Tibial artery (tissue), 4 donors: Measurements from ENCODE around the gene ADGRV1.
"Not testable (repeated sequence)": the region's sequence is repeated elsewhere in the genome, so short reads cannot be mapped to it uniquely, and the experiment has no call there.

Experiments
- DNase-seq, 2 donors: peaks; one replicate each; pipeline ENCODE4 v3.0.0-alpha.2; 2019
- H3K27ac ChIP-seq, 2 donors: fragments of 200-600 bp; sonication (generic) in 1 of 2; 1 replicate in 1 of 2; 2 replicates in 1 of 2; pipeline ENCODE4 v1.5.1; 2018 to 2019; ENCODE audit warnings: mild to moderate bottlenecking in 1 of 2
- H3K27me3 ChIP-seq, 2 donors: fragments of 200-600 bp; sonication (generic) in 1 of 2; one replicate each; pipeline versions ENCODE4 v1.5.1 to v1.6.0; 2016 to 2019
- H3K36me3 ChIP-seq, 3 donors: fragments of 200-600 bp; sonication (generic) in 2 of 3; one replicate each; pipeline ENCODE4 v1.5.1; 2016 to 2019; ENCODE audit warnings: mild to moderate bottlenecking in 2 of 3
- H3K4me1 ChIP-seq, 4 donors: fragments of 200-600 bp; sonication (generic) in 2 of 4; 1 replicate in 3 of 4; 2 replicates in 1 of 4; pipeline ENCODE4 v1.5.1; 2016 to 2019
- H3K4me3 ChIP-seq, 2 donors: fragments of 200-600 bp; sonication (generic) in 1 of 2; 1 replicate in 1 of 2; 2 replicates in 1 of 2; pipeline ENCODE4 v1.5.1; 2018 to 2019; ENCODE audit warnings: mild to moderate bottlenecking in 2 of 2
- H3K9me3 ChIP-seq, 3 donors: fragments of 200-600 bp; sonication (generic) in 1 of 3; one replicate each; pipeline ENCODE4 v1.5.1; 2016 to 2019
- intact Hi-C: fragments of 100-400 bp; cut with DNase I; formaldehyde crosslinking; loops from one replicate; pipeline ENCODE4 v1.15.0; 2023; ENCODE audit warnings: low total_unique reads
- TF ChIP-seq, protein P1 (sequence below), 2 experiments: fragments of 200-600 bp in 1 of 2; fragments of 450-650 bp in 1 of 2; IDR thresholded peaks; one replicate each; pipeline ENCODE4 v1.5.1; 2017 to 2019; ENCODE audit warnings: antibody characterized with exemption in 2 of 2, mild to moderate bottlenecking in 1 of 2, moderate library complexity in 1 of 2

Gene ADGRV1

DNA sequence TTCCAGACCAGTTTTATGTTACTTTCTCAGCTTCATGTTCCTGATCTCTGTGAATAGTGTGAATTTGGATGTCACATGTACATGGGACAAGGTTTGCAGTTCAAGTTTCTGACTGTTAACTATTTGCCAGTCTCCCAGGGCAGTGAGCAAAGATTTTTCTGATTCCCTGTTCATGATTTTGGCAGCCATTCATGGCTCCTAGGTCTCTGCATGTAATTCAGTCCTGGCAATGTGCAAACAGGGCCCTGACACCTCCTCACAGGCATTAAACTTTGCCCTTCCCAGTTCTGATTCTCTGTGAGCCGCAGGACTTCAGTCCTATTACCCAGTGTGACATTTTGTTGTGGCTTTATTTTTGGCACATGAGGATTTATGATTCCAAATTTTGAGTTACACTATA is 474.8 kb downstream of the ADGRV1 start:
- H3K36me3 ChIP-seq, result no peaks in the 10 kb centered on the region
- intact Hi-C loops, result no loop called here
- H3K27ac ChIP-seq, result no peak overlapping the region
- no peak overlapping the region for H3K4me3 ChIP-seq
- no peaks in the 10 kb centered on the region for H3K9me3 ChIP-seq
- no peaks in the 10 kb centered on the region for H3K27me3 ChIP-seq
- peaks cover 0 to 4% (median 0%) of the 10 kb centered on the region in 4 donors for H3K4me1 ChIP-seq
- TF ChIP-seq, protein P1, sequence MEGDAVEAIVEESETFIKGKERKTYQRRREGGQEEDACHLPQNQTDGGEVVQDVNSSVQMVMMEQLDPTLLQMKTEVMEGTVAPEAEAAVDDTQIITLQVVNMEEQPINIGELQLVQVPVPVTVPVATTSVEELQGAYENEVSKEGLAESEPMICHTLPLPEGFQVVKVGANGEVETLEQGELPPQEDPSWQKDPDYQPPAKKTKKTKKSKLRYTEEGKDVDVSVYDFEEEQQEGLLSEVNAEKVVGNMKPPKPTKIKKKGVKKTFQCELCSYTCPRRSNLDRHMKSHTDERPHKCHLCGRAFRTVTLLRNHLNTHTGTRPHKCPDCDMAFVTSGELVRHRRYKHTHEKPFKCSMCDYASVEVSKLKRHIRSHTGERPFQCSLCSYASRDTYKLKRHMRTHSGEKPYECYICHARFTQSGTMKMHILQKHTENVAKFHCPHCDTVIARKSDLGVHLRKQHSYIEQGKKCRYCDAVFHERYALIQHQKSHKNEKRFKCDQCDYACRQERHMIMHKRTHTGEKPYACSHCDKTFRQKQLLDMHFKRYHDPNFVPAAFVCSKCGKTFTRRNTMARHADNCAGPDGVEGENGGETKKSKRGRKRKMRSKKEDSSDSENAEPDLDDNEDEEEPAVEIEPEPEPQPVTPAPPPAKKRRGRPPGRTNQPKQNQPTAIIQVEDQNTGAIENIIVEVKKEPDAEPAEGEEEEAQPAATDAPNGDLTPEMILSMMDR (IDR thresholded peaks at IDR 0.05), result no peak
- DNase-seq, result no peak

DNA sequence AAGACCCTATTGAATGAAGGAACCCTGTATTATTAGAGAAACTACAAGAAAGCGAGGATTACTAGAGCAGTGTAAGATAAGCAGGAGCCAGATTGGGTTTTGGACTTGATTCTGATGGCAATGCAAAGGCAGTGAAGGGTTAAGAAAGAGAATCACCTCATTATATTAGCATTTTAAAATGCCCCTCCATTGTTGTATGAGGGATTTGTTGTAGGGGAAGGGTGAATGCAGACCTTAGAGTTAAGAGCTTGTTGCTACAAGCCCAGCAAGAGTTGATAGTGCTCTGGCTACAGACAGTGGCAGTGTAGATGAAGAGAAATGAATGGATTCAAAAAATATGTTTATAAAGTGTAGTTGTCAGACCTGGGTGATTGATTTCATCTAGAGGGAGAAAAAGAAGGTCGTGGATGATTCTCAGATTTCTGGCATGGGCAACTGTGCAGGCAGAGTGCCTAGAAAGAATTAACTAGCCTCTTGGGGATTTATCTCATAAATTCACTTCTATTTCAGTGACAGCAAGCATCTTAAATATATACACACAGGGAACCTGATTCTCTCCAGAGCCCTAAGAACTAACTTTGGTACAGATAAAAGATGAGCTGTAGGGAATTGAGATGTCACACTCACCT is 479.7 kb downstream of the ADGRV1 start:
- TF ChIP-seq, protein P1 (IDR thresholded peaks at IDR 0.05), result no peak
- no peak overlapping the region for H3K4me3 ChIP-seq
- H3K4me1 ChIP-seq, result peaks cover 0 to 11% (median 0%) of the 10 kb centered on the region in 4 donors
- no peaks in the 10 kb centered on the region for H3K36me3 ChIP-seq
- intact Hi-C loops, result no loop called here
- no peak for DNase-seq
- H3K9me3 ChIP-seq, result no peaks in the 10 kb centered on the region
- H3K27me3 ChIP-seq, result no peaks in the 10 kb centered on the region
- no peak overlapping the region for H3K27ac ChIP-seq

DNA sequence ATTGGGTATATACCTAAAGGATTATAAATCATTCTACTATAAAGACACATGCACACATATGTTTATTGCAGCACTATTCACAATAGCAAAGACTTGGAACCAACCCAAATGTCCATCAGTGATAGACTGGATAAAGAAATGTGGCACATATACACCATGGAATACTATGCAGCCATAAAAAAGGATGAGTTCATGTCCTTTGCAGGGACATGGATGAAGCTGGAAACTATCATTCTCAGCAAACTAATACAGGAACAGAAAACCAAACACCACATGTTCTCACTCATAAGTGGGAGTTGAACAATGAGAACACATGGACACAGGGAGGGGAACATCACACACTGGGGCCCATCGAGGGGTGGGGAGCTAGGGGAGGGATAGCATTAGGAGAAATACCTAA is 482.5 kb downstream of the ADGRV1 start:
- H3K27me3 ChIP-seq, H3K9me3 ChIP-seq, intact Hi-C loops, H3K4me3 ChIP-seq, H3K36me3 ChIP-seq, DNase-seq, H3K27ac ChIP-seq: not testable (repeated sequence)
- peaks cover 0 to 11% (median 0%) of the 10 kb centered on the region in 4 donors for H3K4me1 ChIP-seq

DNA sequence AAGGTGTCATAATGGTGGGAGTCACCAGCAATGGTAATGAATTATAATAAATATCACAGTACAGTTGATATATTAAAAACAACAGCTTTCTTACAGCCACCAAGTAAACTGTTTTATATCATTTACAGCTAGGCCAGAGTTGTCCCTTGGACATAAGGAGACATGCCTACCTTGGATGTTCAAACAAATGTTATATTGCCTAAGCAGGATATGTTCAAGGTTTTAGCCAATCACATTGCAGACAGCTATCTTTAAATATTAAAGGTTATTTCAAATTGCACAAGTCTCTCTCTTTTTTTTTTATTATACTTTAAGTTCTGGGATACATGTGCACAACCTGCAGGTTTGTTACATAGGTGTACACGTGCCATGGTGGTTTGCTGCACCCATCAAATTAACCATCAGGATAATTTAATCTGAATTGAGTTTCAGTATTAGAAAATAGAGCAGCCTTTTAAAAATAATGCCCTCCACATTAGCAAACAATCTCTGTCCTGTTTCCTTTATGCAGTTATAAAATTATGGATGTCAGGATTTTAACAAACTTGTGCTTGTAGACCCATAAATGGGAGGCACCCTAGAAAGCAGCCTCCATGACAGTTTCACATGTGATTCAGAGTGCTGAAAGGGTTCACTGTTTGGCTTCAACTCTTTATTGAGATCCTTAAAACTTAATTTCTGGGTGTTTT is 483.8 kb downstream of the ADGRV1 start:
- no peaks in the 10 kb centered on the region for H3K36me3 ChIP-seq
- intact Hi-C loops, result no loop called here
- no peaks in the 10 kb centered on the region for H3K9me3 ChIP-seq
- H3K4me3 ChIP-seq, result no peak overlapping the region
- DNase-seq, result no peak
- no peaks in the 10 kb centered on the region for H3K27me3 ChIP-seq
- H3K4me1 ChIP-seq, result peaks cover 0 to 11% (median 0%) of the 10 kb centered on the region in 4 donors
- TF ChIP-seq, protein P1 (IDR thresholded peaks at IDR 0.05), result no peak
- H3K27ac ChIP-seq, result no peak overlapping the region

DNA sequence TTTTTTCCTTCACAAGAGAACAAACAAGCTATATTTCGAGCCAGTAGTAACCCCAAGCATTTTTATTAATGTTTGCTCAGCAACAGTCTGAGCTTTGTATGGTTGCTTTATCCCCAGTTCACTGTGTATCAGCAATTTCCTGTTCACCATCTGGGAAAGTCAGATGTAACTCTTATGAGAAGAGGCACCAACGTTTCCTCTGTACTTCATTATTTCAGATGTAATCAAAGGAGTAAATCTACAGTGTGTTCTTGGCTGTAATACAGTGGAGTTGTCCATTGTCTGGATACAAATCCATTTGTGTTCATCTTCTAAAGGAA is 484.3 kb downstream of the ADGRV1 start:
- Histone ChIP-seq H3K9me3 (no peaks in the 10 kb centered on the region), H3K4me1 (peaks cover 0 to 11% (median 0%) of the 10 kb centered on the region in 4 donors), H3K36me3 (no peaks in the 10 kb centered on the region), H3K27me3 (no peaks in the 10 kb centered on the region), H3K4me3 (no peak overlapping the region), H3K27ac (no peak overlapping the region)
- intact Hi-C loops, result no loop called here
- DNase-seq, result no peak
- TF ChIP-seq, protein P1 (IDR thresholded peaks at IDR 0.05), result no peak

DNA sequence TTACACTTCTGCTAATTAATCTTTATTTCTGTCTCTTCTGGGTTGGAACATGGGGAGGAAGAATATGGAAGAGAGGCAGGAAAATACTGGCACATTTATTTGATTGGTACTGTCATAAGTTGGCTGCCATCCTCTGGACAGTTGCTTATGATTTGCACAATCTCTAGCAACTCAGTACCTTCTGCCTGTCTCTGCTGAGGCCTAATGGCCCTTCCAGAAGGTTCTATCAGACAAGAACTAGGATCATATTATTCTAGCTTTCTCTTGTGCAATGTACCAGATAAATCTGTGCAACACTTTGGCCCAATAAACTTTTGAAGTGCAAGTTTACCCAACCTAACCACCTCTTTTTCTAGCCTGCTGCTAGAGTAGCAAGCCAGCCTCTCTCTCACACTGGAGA is 489.5 kb downstream of the ADGRV1 start:
- H3K27me3 ChIP-seq, result no peaks in the 10 kb centered on the region
- no peaks in the 10 kb centered on the region for H3K9me3 ChIP-seq
- peak in 1 of 2 donors; percentile 41 for DNase-seq
- H3K4me1 ChIP-seq, result no peaks in the 10 kb centered on the region
- no peaks in the 10 kb centered on the region for H3K36me3 ChIP-seq
- no peak overlapping the region for H3K27ac ChIP-seq
- TF ChIP-seq, protein P1 (IDR thresholded peaks at IDR 0.05), result no peak
- no peak overlapping the region for H3K4me3 ChIP-seq
- intact Hi-C loops, result no loop called here
